ENCODE data around the gene PDE8B. TPM values are rescaled to one million over a fixed set of nuclear protein-coding genes. Genes with fewer than 3 reads are reported as not detected.
"Not testable (repeated sequence)": the region's sequence is repeated elsewhere in the genome, so short reads cannot be mapped to it uniquely, and the experiment has no call there.

Gene PDE8B
- total and polyA plus RNA-seq, 4 donors: 0.19 to 0.82 (median 0.49) TPM

DNA sequence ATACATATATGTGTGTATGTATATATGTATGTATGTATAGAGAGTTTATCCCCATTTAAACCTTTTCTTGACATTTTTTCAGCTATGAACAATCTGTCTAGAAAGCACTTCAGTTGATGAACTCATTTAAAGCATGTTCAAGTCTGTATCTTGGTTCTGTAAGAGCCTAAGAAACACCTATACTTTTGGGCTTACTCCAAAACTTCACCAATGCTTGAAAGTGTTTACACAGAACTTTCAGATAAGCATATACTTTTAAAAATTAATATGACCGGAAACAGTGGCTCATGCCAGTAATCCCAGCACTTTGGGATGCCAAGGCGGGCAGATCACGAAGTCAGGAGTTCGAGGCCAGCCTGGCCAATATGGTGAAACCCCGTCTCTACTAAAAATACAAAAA lies 250.8 kb downstream of the PDE8B start (continued):
- TF ChIP-seq RXRA (IDR thresholded peaks at IDR 0.05) (no peak), HNF4G (IDR thresholded peaks at IDR 0.05) (no peak)

DNA sequence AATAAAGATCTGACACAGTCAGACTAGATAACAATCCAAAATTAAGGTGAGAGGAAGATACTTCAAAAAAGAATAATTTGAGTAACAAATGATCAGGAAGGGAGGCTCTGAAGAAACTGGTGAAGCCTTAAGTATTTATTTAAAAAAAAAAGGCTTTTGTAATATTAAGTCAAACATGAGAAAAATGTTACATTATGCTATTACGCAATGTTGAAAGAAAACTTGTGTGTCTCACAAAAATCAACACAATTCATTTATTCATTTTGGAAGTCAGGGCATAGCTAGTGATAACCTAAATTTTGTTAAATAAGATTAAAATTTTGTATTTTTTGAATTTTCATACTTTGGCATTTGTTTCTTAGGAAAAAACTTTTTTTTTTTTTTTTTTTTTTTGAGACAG lies 253.4 kb downstream of the PDE8B start:
- no peak for DNase-seq (ENCODE audit: low spot score)
- WGBS: 97% methylated on average over 1 of the region's 1 CpG
- TF ChIP-seq RXRA (IDR thresholded peaks at IDR 0.05) (no peak), YY1 (IDR thresholded peaks at IDR 0.05) (no peak), JUND (IDR thresholded peaks at IDR 0.05) (no peak), NR2F2 (IDR thresholded peaks at IDR 0.05) (no peak), FOXA1 (IDR thresholded peaks at IDR 0.05) (no peak), REST (IDR thresholded peaks at IDR 0.05) (no peak), EGR1 (IDR thresholded peaks at IDR 0.05; ENCODE audit: low read depth in 2 of 2) (no peak), GABPA (IDR thresholded peaks at IDR 0.05 in 1 of 2, conservative IDR thresholded peaks at IDR 0.05 in 1 of 2) (no peak), SP1 (IDR thresholded peaks at IDR 0.05) (no peak)
- TF ChIP-seq, protein P1, sequence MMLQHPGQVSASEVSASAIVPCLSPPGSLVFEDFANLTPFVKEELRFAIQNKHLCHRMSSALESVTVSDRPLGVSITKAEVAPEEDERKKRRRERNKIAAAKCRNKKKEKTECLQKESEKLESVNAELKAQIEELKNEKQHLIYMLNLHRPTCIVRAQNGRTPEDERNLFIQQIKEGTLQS (IDR thresholded peaks at IDR 0.05): no peak
- TF ChIP-seq, protein P2, sequence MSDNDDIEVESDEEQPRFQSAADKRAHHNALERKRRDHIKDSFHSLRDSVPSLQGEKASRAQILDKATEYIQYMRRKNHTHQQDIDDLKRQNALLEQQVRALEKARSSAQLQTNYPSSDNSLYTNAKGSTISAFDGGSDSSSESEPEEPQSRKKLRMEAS (IDR thresholded peaks at IDR 0.05): no peak
- Histone ChIP-seq H3K4me3 (ENCODE audit: low read depth in 1 of 3, low read length in 3 of 3) (no peak overlapping the region), H3K27me3 (ENCODE audit: control insufficient read depth in 4 of 4, insufficient read depth in 4 of 4, low read length in 3 of 4) (no peaks in the 10 kb centered on the region), H3K36me3 (ENCODE audit: control insufficient read depth in 4 of 4, insufficient read depth in 3 of 4, low read depth in 1 of 4, low read length in 3 of 4) (no peaks in the 10 kb centered on the region), H3K9ac (ENCODE audit: low read depth in 1 of 2, low read length in 2 of 2) (no peak overlapping the region), H3K9me3 (ENCODE audit: control insufficient read depth in 4 of 4, low read length in 3 of 4) (no peaks in the 10 kb centered on the region), H3K4me1 (ENCODE audit: control insufficient read depth in 4 of 4, insufficient read depth in 4 of 4, low read length in 3 of 4) (no peaks in the 10 kb centered on the region), H3K27ac (ENCODE audit: low read depth in 1 of 2, low read length in 2 of 2) (no peak overlapping the region)

DNA sequence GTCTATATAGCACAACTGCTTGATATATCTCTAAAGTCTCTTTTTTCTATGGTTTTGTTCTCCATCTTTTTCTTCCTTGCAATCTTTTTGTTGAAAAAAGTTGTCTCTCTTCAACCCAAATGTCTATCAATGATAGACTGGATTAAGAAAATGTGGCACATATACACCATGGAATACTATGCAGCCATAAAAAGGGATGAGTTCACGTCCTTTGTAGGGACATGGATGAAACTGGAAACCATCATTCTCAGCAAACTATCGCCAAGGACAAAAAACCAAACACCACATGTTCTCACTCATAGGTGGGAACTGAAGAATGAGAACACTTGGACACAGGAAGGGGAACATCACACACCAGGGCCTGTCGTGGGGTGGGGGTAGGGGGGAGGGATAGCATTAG lies 258.4 kb downstream of the PDE8B start:
- not testable (repeated sequence) for H3K36me3 ChIP-seq (ENCODE audit: control insufficient read depth in 4 of 4, insufficient read depth in 3 of 4, low read depth in 1 of 4, low read length in 3 of 4); H3K4me1 ChIP-seq (ENCODE audit: control insufficient read depth in 4 of 4, insufficient read depth in 4 of 4, low read length in 3 of 4); H3K9ac ChIP-seq (ENCODE audit: low read depth in 1 of 2, low read length in 2 of 2); DNase-seq (ENCODE audit: low spot score); H3K4me3 ChIP-seq (ENCODE audit: low read depth in 1 of 3, low read length in 3 of 3); H3K9me3 ChIP-seq (ENCODE audit: control insufficient read depth in 4 of 4, low read length in 3 of 4); H3K27me3 ChIP-seq (ENCODE audit: control insufficient read depth in 4 of 4, insufficient read depth in 4 of 4, low read length in 3 of 4); H3K27ac ChIP-seq (ENCODE audit: low read depth in 1 of 2, low read length in 2 of 2)
- 95% methylated on average over 3 of the region's 3 CpGs for WGBS

- not testable (repeated sequence) for H3K9ac ChIP-seq (ENCODE audit: low read depth in 1 of 2, low read length in 2 of 2); H3K4me1 ChIP-seq (ENCODE audit: control insufficient read depth in 4 of 4, insufficient read depth in 4 of 4, low read length in 3 of 4); DNase-seq (ENCODE audit: low spot score); H3K9me3 ChIP-seq (ENCODE audit: control insufficient read depth in 4 of 4, low read length in 3 of 4); H3K27me3 ChIP-seq (ENCODE audit: control insufficient read depth in 4 of 4, insufficient read depth in 4 of 4, low read length in 3 of 4); H3K27ac ChIP-seq (ENCODE audit: low read depth in 1 of 2, low read length in 2 of 2); H3K36me3 ChIP-seq (ENCODE audit: control insufficient read depth in 4 of 4, insufficient read depth in 3 of 4, low read depth in 1 of 4, low read length in 3 of 4); H3K4me3 ChIP-seq (ENCODE audit: low read depth in 1 of 3, low read length in 3 of 3)
- WGBS: 96% methylated on average over 11 of the region's 11 CpGs
Observed at GRCh38 chr5:77475041-77475440, 264.6 kb downstream of the PDE8B start.

Other genes starting within 250 kb of the PDE8B start
- 10 to 100 TPM; 14.6 to 16.7 TPM for gene AGGF1, start 180.3 kb upstream of the PDE8B start, total RNA-seq
- 10 to 100 TPM in 1 of 2 donors, 1 to 10 TPM in 1; 7.2 to 15.6 TPM for gene AGGF1, start 180.3 kb upstream of the PDE8B start, polyA plus RNA-seq
- 1 to 10 TPM; 2.1 to 2.8 TPM for gene ZBED3, start 123.4 kb upstream of the PDE8B start, total RNA-seq
- gene ZBED3, start 123.4 kb upstream of the PDE8B start, polyA plus RNA-seq: 1 to 10 TPM; 5.2 TPM